Inflammatory macrophage treated with lipopolysaccharide for 1 hour (primary cell): Measurements from ENCODE around the gene POR.
A peak's percentile ranks its signal among the peaks of the same experiment; 100 is the strongest.
"Not testable (repeated sequence)": the region's sequence is repeated elsewhere in the genome, so short reads cannot be mapped to it uniquely, and the experiment has no call there.

Experiments
- DNase-seq, 2 donors: peaks; one replicate each; pipeline ENCODE4 v3.0.0-alpha.2; 2020 to 2022

POR gene

DNA sequence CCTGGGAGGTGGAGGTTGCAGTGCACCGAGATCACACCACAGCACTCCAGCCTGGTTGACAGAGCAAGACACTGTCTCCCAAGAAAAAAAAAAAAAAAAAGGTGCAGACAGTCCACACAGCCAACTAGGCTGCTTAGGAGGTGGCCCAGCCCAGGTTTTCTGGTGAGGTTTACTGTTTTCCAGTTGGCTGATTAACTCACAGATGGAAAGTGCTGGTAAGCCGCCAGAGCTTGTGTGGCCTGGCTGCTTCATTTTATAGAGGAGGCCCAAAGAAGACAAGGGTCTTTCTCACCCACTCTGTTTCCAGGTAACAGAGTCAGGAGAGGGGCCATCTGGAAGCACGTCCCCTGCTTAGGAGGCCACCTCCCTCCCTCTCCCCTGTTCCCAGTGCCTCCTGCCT is 29.9 kb upstream of the POR start:
- DNase-seq = no peak

- no peak for DNase-seq
Observed at GRCh38 chr7:75887669-75888369, 27.1 kb upstream of the POR start.

GRCh38 chr7:75888464-75889222 is 26.3 kb upstream of the POR start:
- DNase-seq = no peak

- no peak for DNase-seq
Observed at GRCh38 chr7:75889223-75889825, 25.6 kb upstream of the POR start.

- DNase-seq = no peak
Observed at GRCh38 chr7:75889826-75890225, 25.1 kb upstream of the POR start.

DNA sequence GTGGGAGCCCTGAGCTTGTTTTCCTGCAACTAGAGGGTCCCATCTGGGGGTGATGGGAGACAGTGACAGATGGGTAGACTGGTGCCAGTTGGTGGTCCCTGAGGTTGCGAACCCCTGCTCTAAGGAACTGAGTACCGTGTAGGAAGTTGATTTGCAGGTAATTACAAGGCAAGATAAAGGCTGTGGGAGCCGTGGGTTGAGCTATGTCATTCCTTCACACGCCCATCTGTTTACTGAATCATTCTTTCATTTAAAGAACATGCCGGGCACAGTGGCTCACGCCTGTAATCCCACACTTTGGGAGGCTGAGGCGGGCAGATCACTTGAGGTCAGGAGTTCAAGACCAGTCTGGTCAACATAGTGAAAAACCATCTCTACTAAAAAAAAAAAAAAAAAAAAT is 23.7 kb upstream of the POR start:
- not testable (repeated sequence) for DNase-seq

- no peak for DNase-seq
Observed at GRCh38 chr7:75891815-75892411, 23.0 kb upstream of the POR start.

GRCh38 chr7:75892634-75893272 is 22.2 kb upstream of the POR start:
- DNase-seq = no peak

DNA sequence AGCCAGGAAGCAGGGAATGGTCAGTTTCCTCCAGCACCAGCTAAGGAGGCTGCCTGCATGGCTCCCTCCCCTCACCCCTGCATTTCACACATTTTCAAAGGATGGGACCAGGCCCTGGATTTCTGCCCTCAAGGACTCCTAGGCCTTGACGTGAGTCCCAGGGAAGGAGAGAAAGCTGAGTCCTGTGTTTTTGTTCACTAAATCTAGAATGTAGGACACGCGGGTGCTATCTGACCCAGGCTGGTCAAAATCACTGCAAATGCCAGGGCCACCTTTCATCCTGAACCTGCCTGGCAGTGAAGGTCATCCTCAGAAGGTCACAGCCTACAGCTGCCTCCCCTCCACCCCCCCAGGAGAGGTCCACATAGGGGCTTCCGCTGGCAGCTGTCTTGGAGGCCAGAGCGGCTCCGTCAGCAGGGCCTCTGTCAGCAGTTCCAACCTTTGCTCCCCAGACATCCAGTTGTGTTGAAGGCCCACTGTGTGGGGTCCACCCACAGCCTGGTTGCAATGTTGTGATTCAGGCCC is 18.1 kb upstream of the POR start:
- no peak for DNase-seq

GRCh38 chr7:75900617-75901315 is 14.2 kb upstream of the POR start:
- DNase-seq = no peak

- peak; percentile 71 to 78 for DNase-seq
Observed at GRCh38 chr7:75905785-75906604, 9.0 kb upstream of the POR start.

GRCh38 chr7:75906991-75907667 is 7.8 kb upstream of the POR start:
- DNase-seq = no peak

GRCh38 chr7:75907668-75908039 is 7.3 kb upstream of the POR start:
- DNase-seq = not testable (repeated sequence)

DNA sequence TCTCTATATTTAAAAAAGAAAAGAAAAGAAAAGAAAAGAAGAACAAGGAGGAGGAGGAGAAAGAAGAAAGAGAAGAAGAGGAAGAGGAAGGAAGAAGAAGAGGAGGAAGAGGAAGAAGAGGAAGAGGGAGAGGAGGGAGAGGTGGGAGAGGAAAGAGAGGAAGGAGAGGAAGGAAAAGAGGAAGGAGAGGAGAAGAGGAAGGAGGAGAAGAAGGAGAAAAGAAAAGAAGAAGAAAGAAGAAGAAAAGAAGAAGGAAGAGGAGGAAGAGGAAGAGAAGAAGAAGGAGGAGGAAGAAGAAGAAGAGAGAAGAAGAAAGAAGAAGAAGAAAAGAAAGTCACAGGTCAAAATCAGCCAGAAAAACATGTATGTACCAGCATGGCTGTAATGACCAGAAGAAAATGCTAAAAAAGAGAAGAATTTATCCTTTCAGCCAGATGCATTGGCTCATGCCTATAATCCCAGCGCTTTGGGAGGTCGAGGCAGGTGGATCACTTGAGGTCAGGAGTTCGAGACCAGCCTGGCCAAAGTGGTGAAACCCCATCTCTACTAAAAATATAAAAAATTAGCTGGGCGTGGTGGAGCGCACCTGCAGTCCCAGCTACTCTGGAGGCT is 5.3 kb upstream of the POR start:
- DNase-seq = no peak

- DNase-seq = not testable (repeated sequence)
Observed at GRCh38 chr7:75911186-75911585, 3.8 kb upstream of the POR start.

GRCh38 chr7:75913437-75913836 is 1.5 kb upstream of the POR start:
- no peak for DNase-seq

- DNase-seq = no peak
Observed at GRCh38 chr7:75914169-75914654, 743 bp upstream of the POR start.

DNA sequence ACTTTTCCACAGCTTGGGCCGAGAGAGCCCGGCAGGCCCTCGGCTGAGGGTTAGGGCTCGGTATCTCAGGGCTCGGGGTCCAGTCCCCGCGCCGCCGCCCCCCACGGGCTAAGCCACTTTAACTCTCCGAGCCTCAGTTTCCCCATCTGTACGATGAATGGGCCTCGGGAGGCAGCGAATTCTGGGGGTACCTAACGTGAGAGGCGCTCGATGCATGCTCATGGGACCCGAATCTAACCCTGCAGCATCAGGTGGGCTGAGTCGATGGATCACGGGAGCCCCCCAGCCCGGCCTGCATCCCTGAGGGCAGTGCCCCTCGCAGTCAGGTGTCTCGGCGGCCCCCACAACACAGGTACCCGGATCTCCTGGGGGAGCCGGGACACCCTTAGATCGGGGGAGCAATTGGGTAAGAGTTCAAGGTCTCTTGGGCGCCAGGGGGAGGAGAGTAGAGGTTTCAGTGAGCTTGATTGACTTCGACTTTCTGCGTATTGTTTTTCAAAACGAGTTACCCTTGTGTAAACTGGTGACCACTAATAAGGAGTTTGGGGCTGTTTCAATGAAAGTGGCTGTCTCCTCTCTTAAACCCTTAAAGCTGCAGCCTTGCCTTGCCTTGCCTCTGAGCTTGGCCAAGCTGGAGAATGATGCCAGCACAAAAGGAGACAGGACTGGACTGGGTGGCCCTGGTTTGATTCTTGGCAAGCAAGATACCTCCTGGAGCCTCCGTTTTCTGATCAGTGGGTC is 631 bp downstream of the POR start:
- peak in 1 of 2 donors; percentile 31 for DNase-seq

DNA sequence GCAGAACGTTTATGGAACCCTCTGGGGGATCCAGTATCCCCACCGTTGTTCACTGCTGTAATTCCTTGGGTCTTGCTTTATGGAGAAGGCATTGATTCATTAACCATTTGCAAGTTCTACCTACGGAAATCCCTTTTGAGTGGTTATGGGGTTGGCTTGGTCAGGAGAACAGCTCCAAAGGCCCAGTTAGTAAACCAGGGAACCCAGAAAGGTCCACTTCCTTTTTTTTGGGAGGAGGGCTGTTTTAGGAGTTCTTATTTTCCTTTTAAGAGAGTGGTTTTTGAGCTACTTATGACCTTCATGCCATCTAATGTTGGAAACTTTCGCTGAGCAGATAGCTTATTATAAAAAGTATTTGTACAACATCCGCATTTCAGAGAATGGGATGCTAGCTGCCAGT is 1.3 kb downstream of the POR start:
- peak in 1 of 2 donors; percentile 42 for DNase-seq
